Natural killer cell (primary cell): Measurements from ENCODE around the gene ZNF17. TPM values are rescaled to one million over a fixed set of nuclear protein-coding genes. Genes with fewer than 3 reads are reported as not detected.
A peak's percentile ranks its signal among the peaks of the same experiment; 100 is the strongest.

Source experiments
- ATAC-seq, 3 donors: fragments of 150-1000 bp in 2 of 3; fragments of 200-7000 bp in 1 of 3; cut with Tn5 transposase; 1 replicate in 1 of 3; 2 replicates in 2 of 3; pipeline ENCODE4 v1.10.0; 2021; ENCODE audit warnings: mild to moderate bottlenecking in 2 of 3, moderate library complexity in 2 of 3
- DNase-seq, 2 donors: peaks; one replicate each; pipeline versions ENCODE4 v3.0.0 to v3.0.0-alpha.2; 2013 to 2021; ENCODE audit warnings: mixed read lengths in 1 of 2
- H3K27ac ChIP-seq: one replicate; pipeline ENCODE4 v1.5.1; 2013; ENCODE audit warnings: mild to moderate bottlenecking, low read length
- H3K27me3 ChIP-seq: one replicate; pipeline ENCODE4 v1.6.1; 2013; ENCODE audit warnings: low read length; ENCODE audit not compliant: control insufficient read depth, insufficient read depth
- H3K36me3 ChIP-seq: one replicate; pipeline ENCODE4 v1.6.1; 2013; ENCODE audit warnings: low read length; ENCODE audit not compliant: control insufficient read depth, insufficient read depth
- H3K4me1 ChIP-seq: one replicate; pipeline ENCODE4 v1.6.1; 2013; ENCODE audit warnings: low read length; ENCODE audit not compliant: control insufficient read depth, insufficient read depth
- H3K4me3 ChIP-seq: one replicate; pipeline ENCODE4 v1.5.1; 2013; ENCODE audit warnings: low read length
- H3K9me3 ChIP-seq: one replicate; pipeline ENCODE4 v1.6.1; 2013; ENCODE audit warnings: low read length; ENCODE audit not compliant: control insufficient read depth, insufficient read depth
- H3K27ac Mint-ChIP-seq, 2 donors: one replicate each; pipeline ENCODE4 v1.8.0; 2022; ENCODE audit warnings: mild to moderate bottlenecking in 2 of 2, mixed read lengths in 2 of 2, moderate library complexity in 1 of 2
- H3K27me3 Mint-ChIP-seq, 2 donors: one replicate each; pipeline ENCODE4 v1.8.0; 2022; ENCODE audit warnings: low read depth in 2 of 2, mixed read lengths in 2 of 2
- H3K36me3 Mint-ChIP-seq: one replicate; pipeline ENCODE4 v1.8.0; 2022; ENCODE audit warnings: mixed read lengths
- H3K4me1 Mint-ChIP-seq, 2 donors: one replicate each; pipeline ENCODE4 v1.8.0; 2022; ENCODE audit warnings: mixed read lengths in 2 of 2
- H3K4me3 Mint-ChIP-seq: one replicate; pipeline ENCODE4 v1.8.0; 2022; ENCODE audit warnings: mild to moderate bottlenecking, moderate library complexity, mixed read lengths
- H3K9me3 Mint-ChIP-seq, 2 donors: one replicate each; pipeline ENCODE4 v1.8.0; 2022; ENCODE audit warnings: mixed read lengths in 2 of 2
- WGBS: methylation state at CpG from one replicate; pipeline ENCODE4 v1.1.7; 2013; ENCODE audit warnings: missing lambda C conversion rate; ENCODE audit not compliant: insufficient coverage; 5-methylcytosine and 5-hydroxymethylcytosine counted together
- intact Hi-C: fragments of 100-400 bp; cut with micrococcal nuclease; formaldehyde crosslinking; loops from one replicate; pipeline ENCODE4 v1.14.2; 2022
- total RNA-seq, 4 donors: library from RNA; stranded (reverse); fragments of 120-200 nt in 1 of 4; gene quantifications; one replicate each; pipeline versions ENCODE4 v1.2.3 to v1.2.4, GENCODE V29; 2013 to 2022
- TF ChIP-seq, protein P1 (sequence below): fragments of 200-600 bp; IDR thresholded peaks from one replicate; pipeline ENCODE4 v1.8.0; 2022; ENCODE audit warnings: antibody characterized with exemption

Gene ZNF17
- total RNA-seq, 3 donors from 2014 or later (not counting 1 experiment from before 2014, with no cell fraction given), result 13.0 to 15.0 (median 13.3) TPM

DNA sequence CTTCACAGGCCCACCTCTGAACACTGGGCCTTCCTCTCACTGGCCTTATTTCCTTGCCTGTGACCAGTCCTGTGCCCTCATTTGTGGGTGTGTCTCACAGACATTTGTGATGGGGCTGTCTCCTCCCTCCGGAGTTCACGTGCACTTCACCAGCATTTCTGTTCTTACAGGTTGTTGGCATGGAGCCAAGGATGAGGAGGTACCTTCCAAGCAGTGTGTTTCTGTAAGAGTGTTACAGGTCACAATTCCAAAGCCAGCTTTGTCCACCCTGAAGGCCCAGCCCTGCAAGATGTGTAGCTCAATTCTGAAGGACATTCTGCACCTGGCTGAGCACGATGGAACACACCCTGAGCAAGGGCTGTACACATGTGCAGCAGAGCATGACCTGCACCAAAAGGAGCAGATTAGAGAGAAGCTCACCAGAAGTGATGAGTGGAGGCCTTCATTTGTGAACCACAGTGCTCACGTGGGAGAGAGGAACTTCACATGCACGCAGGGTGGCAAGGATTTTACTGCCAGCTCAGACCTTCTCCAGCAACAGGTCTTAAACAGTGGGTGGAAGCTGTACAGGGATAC, 32.2 kb downstream of the ZNF17 start:
- peaks cover 4% of the 10 kb centered on the region for H3K36me3 ChIP-seq
- Mint-ChIP-seq H3K36me3 (peaks cover 29% of the 10 kb centered on the region), H3K27ac (no peak overlapping the region), H3K9me3 (peaks cover 0 to 8% of the 10 kb centered on the region in 2 donors), H3K4me3 (no peak overlapping the region), H3K27me3 (no peaks in the 10 kb centered on the region), H3K4me1 (peaks cover 0 to 26% of the 10 kb centered on the region in 2 donors)
- ATAC-seq, result no peak
- intact Hi-C loops, result no loop called here
- 64% methylated on average over 5 of the region's 5 CpGs for WGBS
- no peaks in the 10 kb centered on the region for H3K27me3 ChIP-seq
- H3K9me3 ChIP-seq, result peaks cover 42% of the 10 kb centered on the region
- TF ChIP-seq, protein P1, sequence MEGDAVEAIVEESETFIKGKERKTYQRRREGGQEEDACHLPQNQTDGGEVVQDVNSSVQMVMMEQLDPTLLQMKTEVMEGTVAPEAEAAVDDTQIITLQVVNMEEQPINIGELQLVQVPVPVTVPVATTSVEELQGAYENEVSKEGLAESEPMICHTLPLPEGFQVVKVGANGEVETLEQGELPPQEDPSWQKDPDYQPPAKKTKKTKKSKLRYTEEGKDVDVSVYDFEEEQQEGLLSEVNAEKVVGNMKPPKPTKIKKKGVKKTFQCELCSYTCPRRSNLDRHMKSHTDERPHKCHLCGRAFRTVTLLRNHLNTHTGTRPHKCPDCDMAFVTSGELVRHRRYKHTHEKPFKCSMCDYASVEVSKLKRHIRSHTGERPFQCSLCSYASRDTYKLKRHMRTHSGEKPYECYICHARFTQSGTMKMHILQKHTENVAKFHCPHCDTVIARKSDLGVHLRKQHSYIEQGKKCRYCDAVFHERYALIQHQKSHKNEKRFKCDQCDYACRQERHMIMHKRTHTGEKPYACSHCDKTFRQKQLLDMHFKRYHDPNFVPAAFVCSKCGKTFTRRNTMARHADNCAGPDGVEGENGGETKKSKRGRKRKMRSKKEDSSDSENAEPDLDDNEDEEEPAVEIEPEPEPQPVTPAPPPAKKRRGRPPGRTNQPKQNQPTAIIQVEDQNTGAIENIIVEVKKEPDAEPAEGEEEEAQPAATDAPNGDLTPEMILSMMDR, result no peak
- no peak overlapping the region for H3K27ac ChIP-seq
- DNase-seq, result no peak
- H3K4me3 ChIP-seq, result no peak overlapping the region
- no peaks in the 10 kb centered on the region for H3K4me1 ChIP-seq

DNA sequence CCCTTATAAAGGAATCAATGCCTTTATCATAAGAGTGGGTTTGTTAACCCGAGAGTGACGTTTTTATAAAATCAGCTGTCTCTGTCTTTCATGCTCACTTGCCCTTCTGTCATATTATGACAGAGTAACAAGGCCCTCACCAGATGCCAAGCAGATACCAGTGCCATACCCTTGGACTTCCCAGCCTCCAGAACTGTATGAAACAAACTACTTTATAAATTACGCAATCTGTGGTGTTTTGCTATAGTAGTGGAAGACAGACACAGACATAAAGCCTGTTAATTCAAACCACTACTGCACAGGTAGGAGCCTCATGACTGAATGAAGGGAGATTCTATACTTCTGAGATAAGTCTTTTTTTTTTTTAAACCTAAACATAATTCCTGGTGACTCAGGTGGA, 41.3 kb downstream of the ZNF17 start:
- no peak overlapping the region for H3K4me3 ChIP-seq
- peaks cover 13% of the 10 kb centered on the region for H3K9me3 ChIP-seq
- no peaks in the 10 kb centered on the region for H3K36me3 ChIP-seq
- no peaks in the 10 kb centered on the region for H3K27me3 ChIP-seq
- no peaks in the 10 kb centered on the region for H3K4me1 ChIP-seq
- H3K27me3 Mint-ChIP-seq, result no peaks in the 10 kb centered on the region
- TF ChIP-seq, protein P1, result no peak
- DNase-seq (no peak), ATAC-seq (no peak)
- peaks cover 16% of the 10 kb centered on the region for H3K36me3 Mint-ChIP-seq
- no peak overlapping the region for H3K4me3 Mint-ChIP-seq
- H3K9me3 Mint-ChIP-seq, result peaks cover 8 to 12% of the 10 kb centered on the region in 2 donors
- intact Hi-C loops, result no loop called here
- H3K4me1 Mint-ChIP-seq, result no peaks in the 10 kb centered on the region
- 95% methylated on average over 2 of the region's 3 CpGs for WGBS
- H3K27ac Mint-ChIP-seq, result no peak overlapping the region
- H3K27ac ChIP-seq, result no peak overlapping the region

DNA sequence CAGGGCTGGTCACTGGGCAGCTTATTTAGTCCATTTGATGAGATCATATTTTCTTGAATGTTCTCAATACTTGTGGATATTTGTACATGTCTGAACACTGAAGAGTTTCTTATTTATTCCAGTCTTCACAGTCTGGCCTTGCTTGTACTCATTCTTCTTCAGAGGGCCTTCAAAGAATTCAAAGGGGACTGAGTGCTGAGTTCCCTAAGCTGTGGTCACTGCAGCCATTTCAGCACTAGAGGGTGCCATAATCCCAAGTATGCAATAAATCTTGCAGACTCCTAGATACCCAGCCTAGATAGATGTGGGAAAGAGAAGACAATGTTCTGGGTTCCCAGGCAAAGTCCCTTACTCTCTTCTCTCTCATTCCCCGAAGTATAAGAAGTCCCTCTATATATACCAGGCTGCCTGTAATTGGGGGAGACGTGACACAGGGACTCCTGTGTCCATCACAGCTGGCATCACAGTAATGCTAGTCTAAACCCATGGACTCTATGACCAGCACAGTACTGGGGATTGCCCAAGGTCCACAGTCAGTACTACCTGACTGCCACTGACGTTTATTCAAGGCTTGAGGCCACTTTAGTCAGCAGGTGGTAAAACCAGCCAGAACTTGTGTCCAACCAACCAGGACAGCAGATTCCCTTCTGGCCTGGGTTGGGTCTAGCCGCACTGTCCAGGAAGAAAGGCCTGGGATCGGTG, 54.9 kb downstream of the ZNF17 start:
- Histone ChIP-seq H3K36me3 (no peaks in the 10 kb centered on the region), H3K9me3 (peaks cover 25% of the 10 kb centered on the region), H3K4me1 (no peaks in the 10 kb centered on the region), H3K27ac (no peak overlapping the region), H3K27me3 (no peaks in the 10 kb centered on the region), H3K4me3 (no peak overlapping the region)
- ATAC-seq, result peak; percentile 61 to 75 (median 68)
- peak in 1 of 2 donors; percentile 57 for DNase-seq
- WGBS, result 90% methylated on average over 5 of the region's 5 CpGs
- H3K4me3 Mint-ChIP-seq, result no peak overlapping the region
- peaks cover 18 to 23% of the 10 kb centered on the region in 2 donors for H3K9me3 Mint-ChIP-seq
- no peak overlapping the region for H3K27ac Mint-ChIP-seq
- H3K36me3 Mint-ChIP-seq, result peaks cover 67% of the 10 kb centered on the region
- intact Hi-C loops, result no loop called here
- no peaks in the 10 kb centered on the region for H3K27me3 Mint-ChIP-seq
- TF ChIP-seq, protein P1, result peak; percentile 43
- no peaks in the 10 kb centered on the region for H3K4me1 Mint-ChIP-seq
